ENCODE data around the gene CLEC4F.

The CLEC4F gene

DNA sequence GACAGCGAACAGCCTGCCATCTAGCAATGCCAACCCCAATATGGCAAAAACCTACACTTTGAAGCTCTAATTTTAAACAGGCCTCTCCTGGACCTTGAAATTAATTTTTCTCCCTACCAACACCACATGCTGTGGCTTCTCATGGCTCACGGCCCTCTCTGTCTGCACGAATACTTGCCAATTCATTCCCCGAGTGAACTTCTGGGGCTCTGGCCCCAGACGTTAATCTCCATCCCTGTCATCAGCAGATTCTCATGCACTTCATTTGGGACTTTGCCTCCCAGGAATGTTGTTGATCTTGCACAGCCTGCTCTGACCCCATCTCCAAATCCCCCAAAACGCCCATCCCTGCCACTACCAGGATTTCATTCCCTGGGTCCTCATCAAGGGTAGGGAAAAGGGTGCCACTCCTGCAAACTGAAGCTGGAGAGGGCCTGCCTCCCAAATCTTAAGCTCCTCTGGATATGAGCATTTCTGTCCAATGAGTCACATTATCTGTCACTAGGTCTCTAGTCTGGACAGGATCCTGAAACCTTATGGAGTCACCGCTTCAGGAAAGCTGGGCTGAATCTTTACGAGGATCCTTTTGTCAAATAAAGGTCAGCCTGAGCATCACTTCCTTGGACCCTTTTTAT, 40.4 kb downstream of the CLEC4F start:
- no peak for DNase-seq

DNA sequence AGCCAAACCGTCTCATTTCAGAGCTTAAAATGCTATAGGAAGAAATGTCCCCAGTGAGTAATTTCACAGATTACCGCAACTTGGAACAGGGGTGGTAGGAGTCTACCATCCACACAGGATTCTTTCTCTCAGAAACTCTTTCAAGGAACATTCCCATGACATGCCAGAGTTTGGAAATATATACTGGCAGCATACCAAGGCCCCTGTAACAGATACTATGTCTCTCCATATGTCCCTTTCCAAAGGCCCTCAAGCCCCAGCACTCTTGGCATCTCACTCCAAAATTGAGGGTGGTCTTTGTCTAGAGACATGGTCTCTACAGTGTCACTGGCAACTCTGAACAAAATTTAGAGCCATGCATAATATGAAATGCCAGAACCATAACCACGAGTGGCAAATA, 40.9 kb downstream of the CLEC4F start:
- no peak for DNase-seq

DNA sequence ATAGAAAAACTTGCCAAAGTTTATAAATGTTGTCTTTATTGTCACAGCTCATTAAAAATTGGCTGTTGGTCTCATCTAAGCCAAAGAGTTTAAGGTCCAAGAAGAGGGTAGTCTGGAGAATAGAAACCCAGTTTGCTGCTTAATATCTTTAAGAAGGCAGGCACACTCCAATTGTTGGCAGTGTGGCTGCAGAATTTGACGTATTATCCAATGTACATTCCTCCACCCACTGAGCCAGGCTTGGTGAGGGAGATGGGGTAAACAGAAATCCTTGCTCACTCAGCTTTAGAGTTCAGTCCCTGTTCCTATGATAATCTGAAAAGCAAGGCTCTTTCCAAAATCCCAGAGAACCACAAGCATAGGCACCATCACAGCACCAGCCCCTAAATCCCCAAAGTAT, 41.7 kb downstream of the CLEC4F start:
- no peak for DNase-seq

DNA sequence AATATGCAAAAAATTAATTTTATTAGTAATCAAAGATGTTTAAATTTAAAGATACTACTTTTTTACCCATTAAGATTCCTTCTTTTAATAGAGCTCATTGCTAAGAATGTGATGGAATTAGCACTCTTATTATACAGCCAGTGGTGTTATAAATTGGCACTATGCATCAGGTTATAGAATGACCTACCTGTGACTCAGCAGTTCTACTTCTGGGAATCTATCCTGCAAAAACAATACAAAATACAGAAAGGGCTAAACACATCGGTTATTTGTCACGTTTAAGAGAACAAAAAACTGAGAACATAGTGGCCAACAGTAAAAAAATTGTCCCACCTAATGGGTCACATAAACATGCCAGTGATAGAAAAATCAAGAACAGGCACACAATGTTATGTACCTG, 42.9 kb downstream of the CLEC4F start:
- DNase-seq, result no peak

DNA sequence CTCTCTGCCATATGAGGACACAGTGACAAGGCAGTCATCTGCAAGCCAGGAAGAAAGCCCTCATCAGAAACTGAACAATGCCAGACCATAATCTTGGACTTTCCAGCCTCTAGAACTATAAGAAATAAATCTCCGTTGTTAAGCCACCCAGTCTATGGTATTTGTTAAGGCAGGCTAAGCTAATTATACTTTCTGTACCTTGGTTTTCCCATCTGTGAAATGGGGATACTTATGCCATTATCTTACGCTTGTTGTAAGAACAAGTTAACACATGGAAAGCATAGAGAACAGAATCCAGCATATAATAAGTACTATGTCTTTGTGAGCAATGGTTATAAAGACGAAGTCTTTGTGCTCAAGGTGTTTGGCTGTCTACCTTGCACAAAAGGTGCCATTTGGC, 44.1 kb downstream of the CLEC4F start:
- DNase-seq, result no peak

DNA sequence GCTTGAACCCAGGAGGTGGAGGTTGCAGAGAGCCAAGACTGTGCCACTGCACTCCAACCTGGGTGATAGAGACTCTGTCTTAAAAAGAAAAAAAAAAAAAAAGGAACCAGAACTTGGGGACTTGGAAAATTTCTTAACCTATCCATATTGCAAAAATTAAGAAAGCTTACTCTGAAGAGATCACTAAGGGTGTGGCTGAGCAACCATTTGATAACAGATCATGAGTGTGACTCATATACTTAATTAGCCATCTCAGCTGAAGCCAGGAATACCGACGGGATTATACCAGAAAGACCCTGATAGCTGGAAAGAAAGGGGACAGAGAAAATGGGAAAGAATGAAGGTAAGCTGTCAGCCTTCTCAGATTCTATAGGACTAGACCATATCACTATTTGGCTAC, 45.3 kb downstream of the CLEC4F start:
- DNase-seq, result no peak

DNA sequence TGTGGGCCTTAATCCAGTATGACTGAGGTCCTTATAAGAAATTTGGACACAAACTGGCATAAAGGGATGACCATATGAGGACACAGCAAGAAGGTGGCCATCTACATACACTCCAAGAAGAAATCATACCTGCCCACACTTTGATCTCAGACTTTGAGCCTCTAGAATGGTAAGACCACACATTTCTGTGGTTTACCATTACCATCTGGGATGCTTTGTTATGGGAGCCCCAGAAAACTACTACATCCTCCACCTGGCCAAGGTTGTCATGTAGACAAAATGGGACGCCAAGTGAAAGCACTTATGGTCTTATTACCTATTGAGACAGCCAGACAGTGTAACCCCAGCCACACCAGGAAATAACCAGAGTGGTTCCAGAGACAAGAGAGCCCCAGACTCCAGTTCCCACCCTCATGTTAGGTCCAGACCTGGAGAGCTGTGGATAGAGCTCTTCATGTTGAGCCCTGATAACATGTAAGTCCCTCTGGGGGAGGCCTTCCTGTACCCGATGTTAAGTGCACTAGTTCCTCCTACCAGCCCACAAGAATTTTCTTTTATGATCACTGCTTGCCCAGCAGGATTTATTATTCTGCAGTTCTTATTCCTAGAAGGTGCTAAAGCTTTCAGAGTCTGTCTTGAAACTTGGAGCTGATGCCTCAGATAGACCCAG, 47.8 kb downstream of the CLEC4F start:
- DNase-seq, result no peak

DNA sequence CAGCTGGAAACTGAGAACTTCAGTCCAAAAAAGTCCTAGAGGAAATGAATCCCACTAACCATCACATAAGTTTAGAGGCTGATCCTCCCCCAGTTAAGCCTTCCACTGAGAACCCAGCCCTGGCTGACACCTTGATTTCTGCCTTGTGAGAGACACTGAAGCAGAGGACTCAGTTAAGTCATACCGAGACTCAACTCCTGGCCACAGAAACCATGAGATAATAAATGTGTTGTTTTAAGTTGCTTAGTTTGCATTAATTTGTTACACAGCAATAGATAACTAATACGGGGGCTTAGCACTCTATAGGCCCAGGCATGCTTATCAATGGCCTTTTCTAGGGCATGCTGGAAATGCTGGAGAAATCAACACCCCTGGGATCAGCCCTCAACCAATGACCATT, 49.0 kb downstream of the CLEC4F start:
- no peak for DNase-seq

DNA sequence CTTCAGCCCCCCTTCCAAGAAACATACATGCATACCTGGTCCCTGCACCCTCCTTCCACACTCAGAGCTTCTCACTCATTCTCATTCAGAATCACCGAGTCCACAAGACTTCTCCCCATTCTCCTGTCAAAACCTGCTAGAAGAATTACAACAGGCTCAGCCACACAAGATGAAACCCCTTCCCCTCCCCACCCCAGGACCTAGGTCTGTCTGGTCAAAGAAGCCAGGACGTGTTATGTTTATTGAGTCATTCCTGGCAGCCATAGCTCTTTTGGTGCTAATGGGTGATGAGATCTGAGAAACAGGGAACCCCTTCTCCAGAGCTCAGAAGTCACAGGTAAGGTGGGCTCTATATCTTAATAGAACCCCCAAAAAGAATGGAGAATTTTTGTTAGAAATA, 50.9 kb downstream of the CLEC4F start:
- DNase-seq, result no peak

DNA sequence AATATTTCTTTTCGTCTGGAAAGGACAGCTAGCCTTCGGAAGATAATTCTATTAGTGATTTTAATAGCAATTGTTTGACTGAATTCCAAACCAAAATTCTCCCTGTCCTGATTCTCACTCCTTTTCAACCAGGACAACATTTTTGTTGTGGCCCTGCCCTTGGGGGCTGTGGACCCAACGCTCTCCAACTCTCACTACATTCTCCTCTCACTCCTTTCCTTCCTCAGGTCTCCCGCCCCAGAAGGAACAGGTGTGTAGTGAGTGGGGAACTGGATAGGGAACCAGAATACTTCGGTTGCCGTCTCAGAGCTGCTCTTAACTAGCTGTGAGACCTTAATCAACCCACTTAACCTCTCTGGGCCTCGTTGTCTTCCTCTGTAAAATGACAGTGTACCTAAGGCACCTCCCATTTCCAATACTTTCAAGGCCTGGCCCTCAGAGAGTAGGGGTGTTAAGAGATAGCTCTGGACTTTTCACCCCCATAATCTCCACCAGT, 51.8 kb downstream of the CLEC4F start:
- no peak for DNase-seq

DNA sequence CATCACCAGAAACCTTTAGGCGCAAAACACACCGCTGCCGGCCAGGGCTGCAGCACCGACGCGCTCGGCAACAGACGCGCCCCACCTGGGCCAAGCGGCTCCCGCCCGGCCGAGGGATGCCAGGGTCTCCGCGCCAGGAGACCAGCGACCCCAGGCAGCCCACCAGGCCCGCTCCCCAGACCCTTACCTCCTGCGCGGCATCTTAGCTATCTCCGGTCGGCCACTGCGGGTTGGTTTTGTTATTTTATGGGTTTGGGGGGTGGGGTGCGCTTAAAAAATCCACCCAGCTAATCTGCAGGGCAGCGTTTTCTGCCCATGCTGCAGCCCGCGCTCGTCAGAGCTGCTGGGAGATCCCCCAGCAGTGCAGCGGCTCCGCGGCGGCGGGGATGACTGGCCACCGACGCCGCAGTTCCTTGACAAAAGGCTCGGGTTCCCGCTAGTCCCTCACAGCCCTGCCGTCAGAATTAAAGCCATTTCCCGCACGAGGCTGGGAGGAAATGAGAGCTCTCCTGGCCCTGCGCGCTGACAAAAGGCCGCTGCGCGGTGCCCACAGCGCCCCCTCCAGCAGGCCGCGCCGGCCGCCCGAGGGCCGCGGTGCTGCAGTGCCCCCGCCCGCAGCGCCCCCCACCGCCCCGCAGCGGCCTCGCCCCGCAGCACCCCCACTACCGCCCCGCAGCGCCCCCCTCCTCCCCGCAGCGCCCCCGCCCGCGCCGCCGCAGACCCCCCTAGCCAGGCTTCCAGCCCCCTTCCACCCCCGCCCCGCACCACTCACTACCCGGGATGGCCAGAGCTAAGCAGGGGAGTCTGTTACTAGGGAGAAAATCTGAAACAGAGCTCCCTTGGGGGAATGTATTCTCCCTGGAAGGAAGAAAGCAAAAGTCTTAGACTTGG, 52.5 kb downstream of the CLEC4F start, which contains the start of gene ADD2:
ADD2 (minus strand) TSS at position 502 of the 891 bp plus-strand sequence. CDS start 61,792 bp downstream, outside the sequence.
- DNase-seq, result peak; percentile 72

DNA sequence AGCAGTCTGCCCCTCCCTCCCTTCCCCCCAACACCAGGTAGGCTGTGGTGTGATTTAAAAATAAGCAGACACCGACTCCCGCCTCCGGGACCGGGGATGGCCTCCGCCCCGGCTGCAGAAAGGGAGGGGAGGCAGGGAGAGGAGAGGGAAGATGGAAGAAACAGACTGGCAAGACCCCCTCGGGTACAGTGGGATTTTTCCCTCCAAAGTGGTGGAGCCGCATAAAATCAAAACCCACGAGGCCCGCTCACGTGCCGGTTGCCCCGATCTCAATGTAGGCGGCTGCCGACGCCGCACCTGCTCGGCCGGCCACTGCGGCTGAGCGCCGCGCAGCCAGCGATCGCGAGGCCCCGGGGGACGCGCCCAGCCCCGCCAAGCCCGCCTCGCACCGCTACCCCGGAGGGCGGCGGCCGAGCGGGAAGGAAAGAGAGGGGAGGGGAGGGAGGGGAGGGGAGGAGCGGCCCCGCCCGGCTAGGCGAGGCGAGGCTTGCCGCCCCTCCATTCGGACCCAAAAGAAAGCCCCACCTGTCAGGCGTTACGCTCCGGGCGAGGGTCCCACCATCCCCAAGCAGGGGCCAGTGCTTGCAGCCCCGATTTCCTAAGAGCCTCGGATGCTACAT, 53.2 kb downstream of the CLEC4F start:
- DNase-seq, result peak; percentile 5

DNA sequence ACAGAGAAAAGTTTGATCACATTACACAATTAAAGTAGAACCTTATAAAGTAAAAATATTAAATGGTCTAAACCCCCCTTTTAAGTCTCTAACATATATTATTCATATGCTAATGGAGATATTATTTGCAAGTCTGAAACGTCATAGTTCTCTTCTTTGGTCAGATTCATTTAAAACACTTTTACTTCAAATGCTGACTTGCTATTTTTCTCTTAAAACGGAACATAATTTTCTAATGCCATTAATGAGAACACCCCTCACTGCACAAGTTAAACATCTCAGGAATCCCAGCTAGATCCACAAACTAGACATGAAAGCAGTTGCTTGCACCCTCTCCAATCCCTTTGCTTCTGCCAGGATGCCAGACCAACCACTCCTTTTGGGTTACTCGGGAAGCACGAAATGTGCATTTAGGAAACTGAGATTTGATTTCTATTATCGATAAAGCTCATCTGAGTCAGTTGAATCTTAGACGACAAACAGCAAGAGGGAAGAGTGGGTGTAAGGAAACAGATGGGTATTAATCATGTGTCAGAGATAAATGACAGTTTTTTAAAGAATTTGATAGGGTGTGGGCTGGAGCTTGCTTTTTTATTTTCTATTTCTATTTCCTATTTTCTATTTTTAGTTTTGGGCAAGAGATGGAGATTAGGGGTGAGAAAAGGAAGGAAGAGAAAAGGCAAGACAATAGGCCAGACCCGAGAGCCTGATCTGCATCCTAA, 53.9 kb downstream of the CLEC4F start:
- DNase-seq, result no peak

DNA sequence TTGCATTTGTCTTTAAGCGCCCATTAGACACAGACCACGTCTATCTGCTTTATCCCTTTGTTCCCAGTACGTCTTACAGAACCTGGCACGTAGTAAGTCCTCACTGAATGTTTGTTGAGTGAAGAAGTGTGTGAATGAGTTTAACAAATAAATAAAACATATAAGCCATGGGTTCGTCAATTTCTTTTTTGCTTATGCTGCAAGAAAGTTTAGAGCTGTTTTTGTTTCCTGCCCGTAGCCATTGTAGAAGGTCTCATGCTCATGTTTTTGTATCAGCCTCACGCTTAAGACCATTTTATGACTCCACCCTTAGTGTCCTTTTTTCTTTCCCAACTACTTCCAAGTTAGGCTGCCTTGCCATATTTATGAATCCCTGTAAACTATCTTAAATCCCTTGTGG, 54.9 kb downstream of the CLEC4F start:
- DNase-seq, result no peak

DNA sequence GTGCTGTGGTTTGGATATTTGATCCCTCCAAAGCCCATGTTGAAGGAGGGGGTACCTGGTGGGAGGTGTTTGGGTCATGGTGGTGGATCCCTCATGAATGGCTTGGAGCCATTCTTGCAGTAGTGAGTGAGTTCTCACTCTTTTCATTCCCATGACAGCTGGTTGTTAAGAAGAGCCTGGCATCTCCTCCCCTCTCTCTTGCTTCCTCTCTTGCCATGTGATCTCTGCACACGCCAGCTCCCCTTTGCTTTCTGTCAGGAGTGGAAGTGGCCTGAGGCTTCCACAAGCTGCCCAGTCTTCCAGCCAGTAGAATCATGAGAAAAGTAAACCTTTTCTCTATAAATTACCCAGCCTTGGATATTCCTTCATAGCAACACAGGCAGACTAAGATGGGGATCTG, 61.0 kb downstream of the CLEC4F start:
- no peak for DNase-seq

Measured in stimulated activated CD4-positive, alpha-beta T cell treated with anti-CD3 and anti-CD28 coated beads, Interleukin-1b, Interleukin-23, amount 100 ng/mL, for 48 hours (primary cell).